ENCODE results near the gene KCNA3. TPM values are rescaled to one million over a fixed set of nuclear protein-coding genes. Genes with fewer than 3 reads are reported as not detected.

The KCNA3 gene
- total RNA-seq, 2 donors from 2014 or later: 2.0 to 2.7 TPM

- DNase-seq: no peak
- intact Hi-C loops (cut with DNase I): no loop called here
- ATAC-seq: no peak
These were observed 47.0 kb downstream of the KCNA3 start for GRCh38 chr1:110627764-110628163.

- intact Hi-C loops (cut with DNase I): no loop called here
- ATAC-seq (no peak), DNase-seq (no peak)
These were observed 47.9 kb downstream of the KCNA3 start for GRCh38 chr1:110626889-110627288.

Other genes starting within 250 kb of the KCNA3 start
- gene PROK1, start 223.8 kb downstream of the KCNA3 start, total RNA-seq: under 1 TPM; 0.18 to 0.60 TPM
- not detected for gene KCNA10, start 155.8 kb downstream of the KCNA3 start, total RNA-seq
- 1 to 10 TPM in 1 of 2 donors, under 1 TPM in 1; 0.60 to 1.8 TPM for gene KCNA2, start 68.6 kb downstream of the KCNA3 start, total RNA-seq
- gene CD53, start 198.2 kb upstream of the KCNA3 start, total RNA-seq: 10 to 100 TPM; 19.8 to 37.8 TPM